NCI-H2029 treated with DMSO at 0.1 percent for 48 hours (cell line): ENCODE data around the gene SYP.

Experiments
- DNase-seq: peaks from one replicate; lab custom pipeline; 2025; lab: John Stamatoyannopoulos, UW

SYP gene

DNA sequence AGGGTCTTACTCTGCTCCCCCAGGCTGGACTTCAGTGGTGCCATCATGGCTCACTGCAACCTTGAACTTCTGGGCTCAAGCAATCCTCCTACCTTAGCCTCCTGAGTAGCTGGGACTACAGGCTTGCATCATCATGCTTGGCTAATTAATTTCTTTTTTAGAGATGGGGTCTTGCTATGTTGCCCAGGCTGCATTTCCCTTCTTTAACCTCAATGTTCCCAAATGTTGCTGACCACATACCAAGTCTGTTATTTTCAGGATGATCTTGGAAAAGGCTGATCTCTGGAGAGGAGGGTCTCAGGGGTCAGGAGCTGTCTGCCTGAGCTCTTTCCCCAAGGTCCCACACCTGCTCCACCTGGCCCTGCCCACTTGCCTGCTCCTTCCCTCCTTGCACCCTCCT, 20.1 kb upstream of the SYP start:
- no peak for DNase-seq

DNA sequence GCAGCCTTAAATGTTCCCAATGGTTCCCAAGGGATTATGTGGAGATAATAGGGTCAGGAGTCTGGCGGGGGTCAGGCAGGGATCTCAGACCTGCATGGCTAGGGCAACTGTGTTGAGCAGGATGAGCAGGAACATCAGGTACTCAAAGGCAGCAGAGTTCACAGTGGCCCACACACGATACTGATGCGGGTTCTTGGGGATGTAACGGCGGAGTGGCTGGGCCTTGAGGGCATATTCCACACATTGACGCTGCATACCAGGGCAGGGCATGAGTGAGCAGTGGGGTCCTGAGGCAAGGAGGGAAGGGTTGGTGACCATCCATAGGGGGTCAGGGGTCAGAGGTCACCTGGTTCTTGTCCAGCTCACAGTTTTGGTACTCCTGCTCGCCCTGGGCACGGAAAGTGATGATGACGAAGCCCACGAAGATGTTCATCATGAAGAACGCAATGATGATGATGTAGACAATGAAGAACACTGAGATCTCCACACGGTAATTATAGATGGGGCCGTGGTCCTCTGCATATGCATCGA, 15.1 kb upstream of the SYP start:
- DNase-seq = no peak

DNA sequence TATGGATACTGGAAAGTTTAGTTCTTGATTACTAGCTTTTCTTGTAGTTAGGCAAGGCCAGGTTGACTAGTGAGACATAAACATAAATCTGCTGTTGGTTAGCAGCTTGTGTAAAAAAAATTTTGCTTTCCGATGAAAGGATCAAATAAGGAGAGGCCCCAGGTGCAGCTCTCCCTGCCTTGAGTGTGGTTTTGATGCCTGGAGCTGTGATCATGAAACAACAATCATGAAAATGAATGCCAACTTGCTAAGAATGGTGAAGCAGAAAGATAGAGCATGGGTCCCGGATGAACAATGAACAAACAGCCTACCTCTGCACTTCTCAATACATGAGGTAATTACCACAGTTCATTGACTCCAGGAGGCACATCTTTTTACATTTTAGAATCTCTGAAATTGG, 14.4 kb upstream of the SYP start:
- DNase-seq = no peak

DNA sequence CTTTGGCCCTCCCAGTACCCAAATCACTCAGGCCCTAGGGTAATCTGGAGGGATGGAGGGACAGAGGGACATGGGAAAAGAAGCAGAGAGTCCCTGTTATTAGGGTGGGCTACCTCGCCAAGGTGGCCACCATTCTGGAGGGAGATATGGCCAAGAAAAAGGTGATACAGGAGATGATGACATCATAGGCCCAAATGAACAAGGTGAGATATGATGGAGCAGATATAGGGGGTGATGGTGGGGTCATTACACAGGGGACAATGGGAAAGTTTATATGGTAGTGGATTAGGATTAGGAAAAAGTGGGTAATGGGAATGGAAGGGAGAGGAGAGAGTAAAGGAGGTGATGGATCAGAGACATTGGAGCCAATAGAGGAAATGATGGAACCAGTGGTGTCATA, 12.9 kb upstream of the SYP start:
- no peak for DNase-seq

DNA sequence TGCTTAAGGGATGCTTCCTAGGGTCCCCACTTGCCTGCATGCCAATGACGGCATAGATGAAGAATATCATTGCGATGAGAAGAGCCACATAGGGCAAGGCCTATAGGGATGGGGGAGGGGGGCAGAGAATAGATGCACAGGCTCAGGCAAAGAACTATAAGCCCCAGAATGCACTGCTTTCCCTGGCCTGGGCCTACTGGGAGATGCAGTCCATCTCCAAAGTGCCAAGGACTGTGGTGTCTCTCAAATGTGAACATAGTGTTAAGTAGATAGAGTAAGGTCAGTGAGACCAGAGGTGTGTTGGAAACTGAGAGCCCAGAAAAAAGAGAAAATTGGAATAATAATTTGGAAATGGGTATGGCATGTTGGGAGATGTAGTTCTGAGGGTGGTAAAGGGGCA, 12.2 kb upstream of the SYP start:
- no peak for DNase-seq

DNA sequence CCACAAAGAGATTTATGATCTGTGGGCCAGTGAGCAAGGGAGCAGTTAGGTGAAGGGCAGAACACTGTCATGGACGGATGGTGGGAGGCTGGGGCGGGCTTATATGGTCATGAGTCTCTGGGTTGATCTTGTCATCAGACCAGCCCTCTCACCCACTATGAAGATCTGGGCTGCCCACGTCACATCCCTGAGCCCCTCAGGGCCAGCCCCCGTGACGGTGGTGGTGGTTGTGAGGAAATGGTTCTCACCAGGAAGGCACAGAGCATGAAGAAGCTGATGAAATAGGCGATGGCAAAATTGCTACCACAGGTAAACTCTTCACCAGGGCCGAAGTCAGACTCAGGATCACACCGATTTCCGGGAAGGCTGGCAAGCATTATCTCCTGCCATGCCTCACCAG, 11.1 kb upstream of the SYP start:
- no peak for DNase-seq

DNA sequence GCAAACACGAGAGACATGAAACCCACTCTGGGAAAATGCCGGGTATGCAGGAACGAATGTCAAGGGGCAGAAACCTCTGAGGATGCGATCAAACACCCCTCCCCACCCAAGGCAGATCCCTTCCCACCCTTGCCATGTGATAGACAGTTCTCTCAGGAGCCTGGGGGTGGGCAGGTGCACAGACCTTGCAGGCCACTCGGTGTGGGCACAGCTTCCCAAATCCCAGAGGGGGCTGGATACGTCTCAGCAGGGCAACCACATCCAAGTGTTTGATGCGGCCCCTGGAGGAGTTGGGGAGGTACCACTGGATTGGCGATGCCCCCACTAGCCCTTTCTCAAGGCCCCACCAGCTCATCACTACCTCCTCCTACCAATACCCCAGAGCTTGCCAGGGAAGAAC, 10.4 kb upstream of the SYP start:
- no peak for DNase-seq

DNA sequence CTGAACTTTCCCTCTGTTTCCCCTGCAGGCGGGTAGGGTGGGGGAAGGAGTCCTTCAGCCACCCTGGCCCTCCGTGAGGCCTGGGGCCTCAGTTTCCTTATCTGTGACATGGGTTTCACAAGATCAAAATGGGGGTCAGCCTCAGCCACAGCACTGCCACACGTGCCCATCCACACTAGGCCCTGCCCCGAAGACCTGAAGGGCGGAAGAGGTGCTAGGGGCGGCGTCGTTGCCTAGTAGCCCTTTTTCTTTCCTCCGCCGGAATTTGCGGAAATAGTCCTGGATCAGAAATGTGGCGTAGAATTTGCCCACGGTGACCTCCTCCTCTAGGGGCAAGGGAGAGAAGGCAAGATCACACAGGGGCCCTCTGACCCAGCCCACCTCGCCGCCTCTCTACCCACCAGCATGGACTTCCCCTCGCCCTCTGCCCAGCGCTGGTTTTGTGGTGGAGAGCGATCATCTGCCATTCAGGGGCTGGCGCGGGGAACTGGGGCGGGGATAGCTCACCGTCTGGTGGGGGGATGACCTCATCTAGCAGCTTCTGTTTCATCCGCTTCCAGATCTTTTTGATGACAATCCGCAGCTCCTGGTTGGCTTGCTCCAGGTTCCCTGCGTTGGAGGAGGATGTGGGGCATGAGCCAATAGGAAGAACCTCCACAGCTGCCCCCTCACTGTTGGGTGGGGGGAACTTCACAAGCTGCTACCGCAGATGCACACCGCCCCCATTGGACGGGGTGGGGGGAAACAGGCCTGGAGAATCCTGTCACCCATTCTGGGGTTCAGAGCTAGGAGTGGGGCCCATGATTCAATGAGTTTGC, 9.7 kb upstream of the SYP start:
- DNase-seq = no peak

DNA sequence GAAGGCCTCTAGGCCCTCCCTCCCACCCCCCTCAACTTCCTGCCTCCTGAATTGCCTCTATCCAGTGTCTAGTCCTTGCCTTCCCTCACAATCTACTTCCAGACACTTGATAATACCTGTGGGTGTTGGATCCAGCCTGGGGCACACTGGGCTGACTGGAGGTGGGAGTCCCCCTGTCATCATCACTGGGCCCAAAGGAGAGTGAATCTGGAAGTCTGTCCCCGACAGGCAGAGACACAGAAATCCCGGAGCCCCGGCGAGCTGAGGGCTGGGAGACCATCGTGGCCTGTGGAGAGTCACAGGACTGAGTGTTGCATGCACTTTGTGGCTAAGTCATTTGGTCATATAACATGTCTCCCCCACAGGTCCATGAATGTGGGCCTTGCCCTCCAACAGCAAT, 8.4 kb upstream of the SYP start:
- DNase-seq = no peak

DNA sequence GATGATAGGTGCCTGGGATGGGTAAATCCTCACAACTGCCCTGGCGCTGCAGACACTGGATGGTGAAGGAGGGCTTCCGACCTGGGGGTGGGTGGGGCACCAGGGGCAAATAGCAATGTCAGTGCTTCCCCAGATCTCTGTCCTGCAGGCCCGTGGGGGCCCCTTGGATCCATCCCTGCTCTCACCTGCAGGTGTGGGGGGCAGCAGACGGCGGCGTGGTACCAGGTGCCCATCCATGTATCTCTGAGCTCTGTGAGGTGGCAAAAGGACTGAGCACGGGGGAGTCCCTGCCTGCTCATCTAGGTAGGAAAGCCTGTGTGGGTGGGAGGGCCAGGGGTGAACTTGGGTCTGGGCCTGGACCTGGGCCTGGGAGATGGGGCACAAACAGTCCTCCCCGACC, 6.5 kb upstream of the SYP start:
- DNase-seq = no peak

DNA sequence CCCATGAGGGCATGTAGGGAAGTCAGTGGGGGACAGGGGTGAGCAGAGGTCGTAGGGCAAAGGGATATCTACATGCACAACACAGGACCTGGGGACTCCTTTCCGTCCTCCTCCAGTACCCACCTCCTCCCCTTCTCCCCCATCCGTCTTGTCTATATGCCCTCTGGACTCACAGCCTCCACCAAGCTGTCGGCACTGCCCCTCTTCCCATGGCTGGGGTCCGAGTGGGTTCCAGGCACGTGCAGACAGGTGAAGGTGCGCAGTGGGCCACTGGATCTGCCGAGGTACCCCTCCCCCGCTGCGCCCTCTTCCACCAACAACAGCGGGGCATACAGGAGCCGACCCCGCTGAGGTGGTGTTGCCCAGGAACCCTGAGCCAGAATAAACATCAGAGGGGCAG, 5.5 kb upstream of the SYP start:
- DNase-seq = no peak

DNA sequence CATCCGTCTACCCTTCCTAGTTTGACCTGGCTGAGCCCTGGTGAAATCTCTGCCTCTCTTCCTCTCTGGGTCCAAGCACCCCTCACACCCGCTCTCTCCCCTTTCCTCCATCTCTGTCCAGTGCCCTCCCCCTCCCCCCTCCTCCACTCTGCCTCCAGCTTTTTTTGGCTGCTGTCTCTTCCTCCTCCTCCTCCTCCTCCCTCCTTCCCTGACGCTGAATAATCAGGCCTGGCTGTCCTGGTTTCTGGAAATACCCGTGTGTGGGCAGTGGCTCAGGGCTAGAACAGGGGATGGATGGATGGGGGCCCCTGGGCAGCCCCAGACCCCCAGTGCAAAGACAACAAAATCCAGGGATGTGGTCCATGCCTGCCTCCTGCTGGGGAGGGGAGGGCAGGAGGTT, 4.7 kb upstream of the SYP start:
- no peak for DNase-seq

DNA sequence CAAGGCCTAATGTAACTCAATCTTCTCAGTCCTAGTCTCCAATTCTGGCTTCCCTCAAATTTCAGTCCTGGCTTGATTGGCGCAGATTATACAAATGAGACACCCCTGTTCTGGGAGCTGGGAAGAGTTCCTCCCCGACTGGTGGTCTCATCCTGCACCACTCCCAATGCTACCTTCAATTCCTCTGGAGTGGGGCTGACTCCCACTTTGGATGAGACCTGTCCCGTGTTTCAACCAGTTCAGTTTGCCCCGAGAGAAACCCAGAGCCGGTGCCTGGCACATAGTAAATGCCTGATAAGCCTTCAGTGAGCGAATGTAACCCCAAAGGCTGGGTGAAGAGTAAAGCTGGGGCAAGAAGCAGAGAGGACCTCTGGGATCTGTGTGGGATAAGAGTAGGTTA, 4.0 kb upstream of the SYP start:
- DNase-seq = no peak

DNA sequence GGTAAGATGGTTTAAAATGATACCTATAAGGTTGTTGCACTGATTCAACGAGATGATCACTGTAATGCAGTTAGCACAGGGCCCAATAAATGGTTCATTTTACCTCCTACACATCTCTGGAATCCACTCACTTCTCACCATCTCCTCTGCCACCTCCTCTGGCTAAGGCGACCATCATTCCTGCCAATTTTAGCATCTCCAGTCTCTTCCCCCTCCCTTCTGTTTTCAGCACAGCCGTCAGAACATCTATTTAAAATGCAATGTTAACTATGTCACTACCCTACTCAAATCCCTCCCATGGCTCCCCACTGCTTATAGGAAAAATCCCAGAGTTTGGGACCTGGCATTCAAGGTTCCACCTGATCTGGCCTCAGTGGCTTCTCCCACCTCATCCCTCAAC, 3.5 kb upstream of the SYP start:
- DNase-seq = no peak

DNA sequence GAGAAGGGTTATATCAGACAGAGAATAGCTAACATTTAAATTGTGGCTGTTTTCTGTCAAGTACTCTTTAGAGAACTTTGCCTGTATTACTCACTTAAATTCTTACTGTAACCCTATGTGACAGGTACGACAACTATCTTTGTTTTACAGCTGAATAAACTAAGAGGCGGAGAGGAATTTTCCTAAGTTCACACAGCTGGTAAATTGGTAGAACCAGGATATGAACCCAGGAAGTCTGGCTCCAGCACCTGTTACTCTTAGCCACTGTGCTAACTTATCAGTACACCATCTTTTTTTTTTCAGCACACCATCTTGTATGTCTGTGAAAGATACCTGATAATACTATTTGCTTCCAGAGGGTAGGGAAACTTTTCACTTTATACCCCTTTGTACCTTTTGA, 2.0 kb upstream of the SYP start:
- DNase-seq = no peak

DNA sequence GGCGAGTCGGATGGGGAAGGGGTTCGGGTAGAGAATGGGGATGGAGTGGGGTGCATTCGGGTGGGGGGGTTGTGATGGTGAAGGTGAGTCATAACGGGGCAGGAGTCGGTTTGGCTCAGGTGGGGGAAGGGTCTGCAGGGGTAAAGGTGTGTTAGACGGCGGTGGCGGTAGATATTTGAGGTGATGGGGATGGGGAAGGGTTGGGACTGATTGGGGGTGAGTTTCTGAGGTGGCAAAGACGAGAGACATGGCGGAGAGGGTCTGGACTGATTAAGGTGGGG, 738 bp downstream of the SYP start:
- no peak for DNase-seq

DNA sequence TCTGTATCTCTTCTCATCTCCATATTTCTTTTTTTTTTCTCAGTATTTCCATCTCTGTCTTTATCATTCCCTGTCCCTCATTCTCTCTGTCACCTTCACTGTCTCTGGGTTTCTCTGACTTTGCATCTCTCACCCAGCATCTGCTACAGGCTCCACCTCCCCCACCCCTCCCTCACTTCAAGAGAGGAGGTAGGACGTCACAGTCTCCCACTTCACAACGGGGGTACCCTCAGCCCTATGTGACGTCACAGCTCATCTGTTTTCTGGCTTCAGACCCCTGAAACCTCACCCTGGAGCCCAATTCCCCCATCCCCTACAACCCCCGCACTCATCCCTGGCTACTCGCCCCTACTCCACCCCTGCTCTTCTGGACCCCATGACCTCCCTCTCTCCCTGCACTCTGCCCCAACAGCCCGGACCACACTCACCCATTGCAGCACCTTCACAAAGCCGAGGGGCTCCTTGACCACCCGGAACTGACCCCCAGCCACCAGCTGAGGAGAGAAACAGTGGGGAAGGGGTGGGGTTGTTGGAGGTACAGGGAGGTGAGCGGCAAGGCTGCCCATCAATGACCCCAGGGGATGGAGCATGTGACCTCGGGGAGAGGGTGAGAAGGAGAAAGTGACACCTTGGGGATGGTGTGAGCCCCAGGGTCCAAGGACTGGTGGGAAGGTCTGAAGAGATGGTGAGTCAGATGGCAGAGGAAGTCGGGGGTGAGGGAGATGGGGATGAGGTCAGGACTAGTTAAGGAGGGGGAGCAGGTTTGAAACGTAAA, 1.3 kb downstream of the SYP start:
- no peak for DNase-seq

DNA sequence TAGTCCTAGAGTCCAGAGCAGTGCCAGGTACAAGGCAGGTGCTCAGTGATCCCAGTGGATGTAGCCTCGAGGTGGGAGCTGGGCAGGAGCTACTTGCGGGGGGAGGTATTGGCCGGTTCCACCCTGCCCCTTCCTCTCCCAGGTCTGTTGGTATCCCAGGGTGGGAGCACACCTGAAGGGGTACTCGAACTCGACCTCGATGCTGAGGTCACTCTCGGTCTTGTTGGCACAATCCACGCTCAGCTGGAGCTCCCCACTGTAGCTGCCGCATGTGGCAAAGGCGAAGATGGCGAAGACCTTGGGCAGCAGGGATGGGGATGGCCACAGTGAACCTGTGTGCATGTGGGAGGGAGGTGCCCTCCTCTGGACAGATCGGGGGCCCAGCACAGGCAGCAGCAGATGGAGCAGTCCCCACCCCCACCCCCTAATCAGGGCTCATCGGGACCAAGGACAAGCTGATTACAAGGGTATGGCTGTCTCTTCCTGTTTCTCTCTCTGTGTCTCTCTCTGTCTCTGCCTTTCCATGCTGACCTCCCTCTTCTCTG, 2.4 kb downstream of the SYP start:
- DNase-seq = no peak

DNA sequence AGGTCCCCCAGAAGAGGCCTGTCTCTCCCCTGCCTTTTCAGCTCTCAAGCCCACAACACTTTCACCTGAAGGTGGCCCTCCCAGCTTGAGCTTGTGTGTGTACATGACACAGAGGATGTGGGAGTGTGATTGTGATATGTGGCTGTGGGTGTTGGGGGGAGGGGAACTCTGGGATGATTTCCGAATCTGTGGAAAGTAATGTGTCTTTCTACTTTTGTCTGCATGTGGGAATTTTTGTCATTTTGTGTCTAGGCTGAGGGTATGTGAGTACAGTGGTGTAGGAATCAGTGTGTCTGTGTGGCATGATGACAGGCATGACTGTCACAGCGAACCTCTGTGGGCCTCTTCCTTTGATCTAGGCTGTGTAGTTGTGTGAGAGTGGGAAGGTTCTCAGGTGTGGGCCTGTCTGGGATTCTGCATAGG, 6.4 kb downstream of the SYP start:
- no peak for DNase-seq

DNA sequence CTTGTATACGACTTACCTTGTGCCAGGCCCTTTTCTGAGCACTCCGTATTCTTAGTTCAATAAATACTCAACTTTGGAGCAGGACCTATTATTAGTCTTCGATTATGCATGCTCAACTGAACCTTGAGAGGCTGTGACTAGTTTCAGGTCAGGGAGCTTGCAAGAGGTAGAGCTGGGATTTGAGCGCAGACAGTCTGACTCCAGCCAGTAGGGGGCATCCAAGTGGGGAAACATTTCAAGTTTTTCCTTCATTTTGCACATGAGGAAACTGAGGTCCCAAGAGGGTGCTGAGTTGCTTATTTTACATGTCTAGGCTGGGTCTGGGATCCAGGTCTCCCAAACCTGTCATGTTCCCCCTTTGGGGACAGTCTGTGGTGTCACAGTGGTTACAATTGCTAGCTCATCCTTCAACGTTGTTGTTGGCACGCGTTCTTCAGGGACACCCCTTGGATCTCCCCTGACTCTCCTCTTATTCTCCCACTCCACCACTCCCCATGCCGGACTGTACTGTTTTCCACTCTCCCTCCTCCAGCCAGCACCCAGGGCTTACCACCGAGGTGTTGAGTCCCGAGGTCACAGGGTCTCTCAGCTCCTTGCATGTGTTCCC, 7.2 kb downstream of the SYP start:
- DNase-seq = no peak

DNA sequence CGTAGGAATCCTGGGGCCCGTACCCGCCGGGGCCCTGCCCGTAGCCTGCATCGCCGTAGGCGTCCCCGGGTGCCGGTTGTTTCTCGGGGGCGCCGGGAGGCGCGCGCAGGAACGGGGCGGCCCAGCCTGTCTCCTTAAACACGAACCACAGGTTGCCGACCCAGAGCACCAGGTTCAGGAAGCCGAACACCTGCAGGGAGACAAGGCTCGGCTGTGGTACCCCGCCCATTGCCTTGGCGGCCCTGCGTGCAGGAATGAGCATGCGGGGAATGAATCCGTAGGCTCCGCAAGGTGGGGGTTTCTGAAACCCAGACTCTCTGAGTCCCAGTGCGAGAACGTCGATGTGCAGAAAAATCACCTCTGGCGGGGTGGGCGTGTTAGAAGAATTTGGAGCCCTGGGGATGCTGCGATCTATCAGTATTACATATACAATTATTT, 8.4 kb downstream of the SYP start:
- no peak for DNase-seq

DNA sequence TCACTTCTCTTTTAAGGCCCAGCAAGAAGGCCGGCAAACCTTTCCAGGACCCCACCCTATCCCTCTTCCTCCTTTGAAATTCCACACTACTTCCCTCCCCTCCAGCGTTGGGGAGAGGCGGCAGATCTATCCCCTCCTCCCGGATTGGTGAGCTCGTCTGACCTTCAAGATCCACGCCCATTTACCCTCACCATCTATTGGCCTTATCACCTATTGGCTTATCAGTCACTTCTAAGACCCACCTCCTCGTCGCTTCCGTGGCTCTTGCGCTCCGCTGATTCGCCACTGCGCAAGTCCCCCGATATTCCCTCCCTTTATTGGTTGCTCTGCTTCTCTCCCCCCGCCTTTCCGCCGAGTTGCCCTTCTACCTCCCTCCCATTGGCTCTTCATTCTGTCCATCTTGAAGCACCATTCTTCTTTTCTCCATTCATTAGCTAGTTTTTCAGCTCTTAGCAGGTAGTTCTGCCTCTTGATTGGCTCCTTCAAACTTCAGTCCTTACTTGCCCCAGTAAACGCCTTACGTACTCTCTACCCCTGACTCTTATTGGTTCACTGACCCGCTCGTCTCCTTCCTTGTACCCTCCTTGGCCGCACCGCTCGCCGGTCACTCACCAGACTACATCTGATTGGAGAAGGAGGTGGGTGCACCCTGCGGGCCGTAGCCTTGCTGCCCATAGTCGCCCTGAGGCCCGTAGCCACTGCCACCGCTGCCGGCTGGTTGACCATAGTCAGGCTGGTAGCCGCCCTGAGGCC, 9.0 kb downstream of the SYP start:
- peak; percentile 94 for DNase-seq
